Measurements from ENCODE around the gene SELE.

Gene SELE

DNA sequence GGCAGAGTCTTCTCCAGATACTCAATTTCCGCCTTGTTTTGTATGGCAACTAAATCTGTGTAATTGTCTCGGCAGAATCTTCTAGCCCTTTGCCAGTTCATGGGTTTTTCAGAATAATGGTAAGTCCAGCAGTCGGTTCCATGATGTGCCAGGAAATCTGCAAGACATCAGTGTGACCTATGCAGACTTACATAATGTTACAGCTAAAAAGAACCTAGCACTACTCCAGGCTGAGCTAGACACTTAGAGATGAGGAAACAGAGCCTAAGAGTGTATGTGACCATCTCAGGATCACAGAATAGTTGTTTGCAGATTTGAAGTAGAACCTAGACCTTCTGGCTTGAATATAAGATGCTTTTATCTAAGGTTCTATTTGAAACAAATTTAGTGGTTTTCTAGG is 25.2 kb downstream of the SELE start:
- no peak for TF ChIP-seq SPI1 (IDR thresholded peaks at IDR 0.05; ENCODE audit: borderline replicate concordance, low read depth)
- TF ChIP-seq, protein P1, sequence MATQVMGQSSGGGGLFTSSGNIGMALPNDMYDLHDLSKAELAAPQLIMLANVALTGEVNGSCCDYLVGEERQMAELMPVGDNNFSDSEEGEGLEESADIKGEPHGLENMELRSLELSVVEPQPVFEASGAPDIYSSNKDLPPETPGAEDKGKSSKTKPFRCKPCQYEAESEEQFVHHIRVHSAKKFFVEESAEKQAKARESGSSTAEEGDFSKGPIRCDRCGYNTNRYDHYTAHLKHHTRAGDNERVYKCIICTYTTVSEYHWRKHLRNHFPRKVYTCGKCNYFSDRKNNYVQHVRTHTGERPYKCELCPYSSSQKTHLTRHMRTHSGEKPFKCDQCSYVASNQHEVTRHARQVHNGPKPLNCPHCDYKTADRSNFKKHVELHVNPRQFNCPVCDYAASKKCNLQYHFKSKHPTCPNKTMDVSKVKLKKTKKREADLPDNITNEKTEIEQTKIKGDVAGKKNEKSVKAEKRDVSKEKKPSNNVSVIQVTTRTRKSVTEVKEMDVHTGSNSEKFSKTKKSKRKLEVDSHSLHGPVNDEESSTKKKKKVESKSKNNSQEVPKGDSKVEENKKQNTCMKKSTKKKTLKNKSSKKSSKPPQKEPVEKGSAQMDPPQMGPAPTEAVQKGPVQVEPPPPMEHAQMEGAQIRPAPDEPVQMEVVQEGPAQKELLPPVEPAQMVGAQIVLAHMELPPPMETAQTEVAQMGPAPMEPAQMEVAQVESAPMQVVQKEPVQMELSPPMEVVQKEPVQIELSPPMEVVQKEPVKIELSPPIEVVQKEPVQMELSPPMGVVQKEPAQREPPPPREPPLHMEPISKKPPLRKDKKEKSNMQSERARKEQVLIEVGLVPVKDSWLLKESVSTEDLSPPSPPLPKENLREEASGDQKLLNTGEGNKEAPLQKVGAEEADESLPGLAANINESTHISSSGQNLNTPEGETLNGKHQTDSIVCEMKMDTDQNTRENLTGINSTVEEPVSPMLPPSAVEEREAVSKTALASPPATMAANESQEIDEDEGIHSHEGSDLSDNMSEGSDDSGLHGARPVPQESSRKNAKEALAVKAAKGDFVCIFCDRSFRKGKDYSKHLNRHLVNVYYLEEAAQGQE (IDR thresholded peaks at IDR 0.05; ENCODE audit: insufficient replicate concordance, low read depth), result no peak
- no peak for TF ChIP-seq POLR2AphosphoS5 (IDR thresholded peaks at IDR 0.05; ENCODE audit: low read depth)
- TF ChIP-seq GABPA (IDR thresholded peaks at IDR 0.05; ENCODE audit: low read depth), result no peak
- TF ChIP-seq, protein P2, sequence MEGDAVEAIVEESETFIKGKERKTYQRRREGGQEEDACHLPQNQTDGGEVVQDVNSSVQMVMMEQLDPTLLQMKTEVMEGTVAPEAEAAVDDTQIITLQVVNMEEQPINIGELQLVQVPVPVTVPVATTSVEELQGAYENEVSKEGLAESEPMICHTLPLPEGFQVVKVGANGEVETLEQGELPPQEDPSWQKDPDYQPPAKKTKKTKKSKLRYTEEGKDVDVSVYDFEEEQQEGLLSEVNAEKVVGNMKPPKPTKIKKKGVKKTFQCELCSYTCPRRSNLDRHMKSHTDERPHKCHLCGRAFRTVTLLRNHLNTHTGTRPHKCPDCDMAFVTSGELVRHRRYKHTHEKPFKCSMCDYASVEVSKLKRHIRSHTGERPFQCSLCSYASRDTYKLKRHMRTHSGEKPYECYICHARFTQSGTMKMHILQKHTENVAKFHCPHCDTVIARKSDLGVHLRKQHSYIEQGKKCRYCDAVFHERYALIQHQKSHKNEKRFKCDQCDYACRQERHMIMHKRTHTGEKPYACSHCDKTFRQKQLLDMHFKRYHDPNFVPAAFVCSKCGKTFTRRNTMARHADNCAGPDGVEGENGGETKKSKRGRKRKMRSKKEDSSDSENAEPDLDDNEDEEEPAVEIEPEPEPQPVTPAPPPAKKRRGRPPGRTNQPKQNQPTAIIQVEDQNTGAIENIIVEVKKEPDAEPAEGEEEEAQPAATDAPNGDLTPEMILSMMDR (IDR thresholded peaks at IDR 0.05; ENCODE audit: insufficient read depth, low read length), result no peak
- no peak for DNase-seq (ENCODE audit: low read depth in 1 of 2, low spot score in 1 of 2)
- Histone ChIP-seq H3K27ac (replicated peaks) (no peak overlapping the region), H3K27me3 (ENCODE audit: insufficient read depth, poor library complexity, severe bottlenecking) (no peaks in the 10 kb centered on the region), H3K4me3 (replicated peaks; ENCODE audit: insufficient read depth, low read length) (no peak overlapping the region)

DNA sequence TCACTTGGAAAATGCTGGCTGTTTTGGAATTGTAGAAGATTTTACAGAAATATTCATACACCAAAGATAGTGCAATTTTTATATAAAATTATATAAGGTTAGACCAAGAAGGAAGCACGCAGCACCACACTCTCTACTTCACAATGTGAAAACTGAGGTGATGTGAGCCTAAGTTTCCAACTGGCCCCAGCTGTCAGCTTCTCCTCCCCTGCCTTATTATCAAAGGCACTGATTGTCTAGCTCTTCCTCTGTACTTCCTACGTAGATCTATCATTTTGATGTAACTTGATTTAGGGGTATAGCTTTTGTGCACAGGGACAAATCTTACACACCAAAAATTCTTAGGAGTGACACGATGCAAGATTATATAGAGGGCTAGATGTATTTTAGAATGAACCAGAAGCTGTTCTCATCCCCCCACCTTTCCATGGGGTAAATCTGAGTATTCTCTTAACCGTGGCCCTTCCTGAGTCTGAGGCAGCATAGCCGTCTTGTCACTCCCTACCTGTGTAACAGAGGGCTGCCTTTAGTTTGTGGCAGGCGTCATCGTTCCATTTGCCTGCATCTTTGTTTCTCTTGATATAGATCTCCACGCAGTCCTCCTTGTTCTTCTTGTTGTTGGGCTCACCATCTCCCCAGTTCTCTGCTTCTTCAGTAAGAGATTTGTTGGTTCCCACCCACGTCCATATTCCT is 25.8 kb downstream of the SELE start:
- H3K27ac ChIP-seq (replicated peaks), result no peak overlapping the region
- no peaks in the 10 kb centered on the region for H3K27me3 ChIP-seq (ENCODE audit: insufficient read depth, poor library complexity, severe bottlenecking)
- TF ChIP-seq, protein P2 (IDR thresholded peaks at IDR 0.05; ENCODE audit: insufficient read depth, low read length), result no peak
- TF ChIP-seq GABPA (IDR thresholded peaks at IDR 0.05; ENCODE audit: low read depth) (no peak), POLR2AphosphoS5 (IDR thresholded peaks at IDR 0.05; ENCODE audit: low read depth) (no peak), SPI1 (IDR thresholded peaks at IDR 0.05; ENCODE audit: borderline replicate concordance, low read depth) (no peak)
- TF ChIP-seq, protein P1 (IDR thresholded peaks at IDR 0.05; ENCODE audit: insufficient replicate concordance, low read depth), result no peak
- no peak for DNase-seq (ENCODE audit: low read depth in 1 of 2, low spot score in 1 of 2)
- H3K4me3 ChIP-seq (replicated peaks; ENCODE audit: insufficient read depth, low read length), result no peak overlapping the region

DNA sequence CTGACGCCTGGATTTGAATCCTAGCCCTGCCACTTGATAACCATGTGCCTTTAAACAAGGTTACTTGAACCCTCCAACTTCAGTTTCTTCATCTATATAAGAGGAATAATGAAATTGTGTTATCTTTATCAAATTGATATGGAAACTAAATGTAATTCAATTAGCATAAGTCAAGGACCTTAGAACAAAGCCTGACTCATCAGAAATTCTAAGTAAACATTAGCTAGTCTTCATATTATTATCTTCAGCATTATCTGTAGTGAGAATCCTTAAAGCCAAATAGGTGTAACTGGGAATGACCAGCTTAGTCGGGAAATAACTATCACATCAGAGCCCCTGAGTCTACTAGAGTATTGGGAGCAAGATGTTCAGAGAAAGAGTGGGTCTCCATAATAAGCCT is 29.1 kb downstream of the SELE start:
- Histone ChIP-seq H3K27me3 (ENCODE audit: insufficient read depth, poor library complexity, severe bottlenecking) (no peaks in the 10 kb centered on the region), H3K4me3 (replicated peaks; ENCODE audit: insufficient read depth, low read length) (no peak overlapping the region), H3K27ac (replicated peaks) (no peak overlapping the region)
- TF ChIP-seq, protein P1 (IDR thresholded peaks at IDR 0.05; ENCODE audit: insufficient replicate concordance, low read depth), result no peak
- TF ChIP-seq POLR2AphosphoS5 (IDR thresholded peaks at IDR 0.05; ENCODE audit: low read depth) (no peak), SPI1 (IDR thresholded peaks at IDR 0.05; ENCODE audit: borderline replicate concordance, low read depth) (no peak), GABPA (IDR thresholded peaks at IDR 0.05; ENCODE audit: low read depth) (no peak)
- TF ChIP-seq, protein P2 (IDR thresholded peaks at IDR 0.05; ENCODE audit: insufficient read depth, low read length), result no peak
- no peak for DNase-seq (ENCODE audit: low read depth in 1 of 2, low spot score in 1 of 2)
